Ishikawa (cell line): ENCODE data around the gene REC8.

Source experiments
- CEBPB ChIP-seq: IDR thresholded peaks from 2 replicates; pipeline ENCODE4 v1.6.1; 2012
- CREB1 ChIP-seq: IDR thresholded peaks from 2 replicates; pipeline ENCODE4 v1.6.1; 2012; ENCODE audit warnings: low read depth
- EGR1 ChIP-seq: IDR thresholded peaks from 2 replicates; pipeline ENCODE4 v1.6.1; 2012
- EP300 ChIP-seq: IDR thresholded peaks from 2 replicates; pipeline ENCODE4 v1.6.1; 2012; ENCODE audit warnings: borderline replicate concordance
- FOXM1 ChIP-seq: IDR thresholded peaks from 2 replicates; pipeline ENCODE4 v1.6.1; 2012; ENCODE audit warnings: low read depth, borderline replicate concordance
- MAX ChIP-seq: IDR thresholded peaks from 2 replicates; pipeline ENCODE4 v1.6.1; 2012
- NFIC ChIP-seq: IDR thresholded peaks from 2 replicates; pipeline ENCODE4 v1.6.1; 2012
- RAD21 ChIP-seq: IDR thresholded peaks from 2 replicates; pipeline ENCODE4 v1.6.1; 2012; ENCODE audit warnings: low read depth
- REST ChIP-seq: IDR thresholded peaks from 2 replicates; pipeline ENCODE4 v1.6.1; 2012; ENCODE audit warnings: low read depth, mild to moderate bottlenecking
- TAF1 ChIP-seq: IDR thresholded peaks from 2 replicates; pipeline ENCODE4 v1.6.1; 2012; ENCODE audit warnings: low read depth, mild to moderate bottlenecking
- TCF12 ChIP-seq: IDR thresholded peaks from 2 replicates; pipeline ENCODE4 v1.6.1; 2012; ENCODE audit warnings: low read depth
- TEAD4 ChIP-seq: IDR thresholded peaks from 2 replicates; pipeline ENCODE4 v1.6.1; 2012
- USF1 ChIP-seq: IDR thresholded peaks from 2 replicates; pipeline ENCODE4 v1.6.1; 2012
- YY1 ChIP-seq: IDR thresholded peaks from 2 replicates; pipeline ENCODE4 v1.6.1; 2012; ENCODE audit warnings: low read depth
- ZBTB7A ChIP-seq: IDR thresholded peaks from 2 replicates; pipeline ENCODE4 v1.6.1; 2012; ENCODE audit warnings: low read depth

REC8 gene

GRCh38 chr14:24182110-24182882 lies 10.4 kb downstream of the REC8 start:
- TF ChIP-seq TEAD4 (no peak), CREB1 (no peak), EGR1 (no peak), TAF1 (no peak), TCF12 (no peak), ZBTB7A (no peak), YY1 (no peak), MAX (no peak), EP300 (no peak), REST (no peak), NFIC (no peak), USF1 (no peak), CEBPB (no peak), RAD21 (no peak)

GRCh38 chr14:24183014-24183481 lies 11.2 kb downstream of the REC8 start:
- TF ChIP-seq YY1, result no peak
- TF ChIP-seq REST, result no peak
- TF ChIP-seq FOXM1, result no peak
- no peak for TF ChIP-seq CEBPB
- no peak for TF ChIP-seq EP300

- TF ChIP-seq USF1 (no peak), MAX (no peak), RAD21 (no peak), ZBTB7A (no peak), TAF1 (no peak), TEAD4 (no peak), CEBPB (no peak), EGR1 (no peak), FOXM1 (no peak), YY1 (no peak), EP300 (no peak), TCF12 (no peak), NFIC (no peak), REST (no peak), CREB1 (no peak)
Observed at GRCh38 chr14:24184104-24184970, 12.5 kb downstream of the REC8 start.

- no peak for TF ChIP-seq NFIC
- TF ChIP-seq CEBPB, result no peak
Observed at GRCh38 chr14:24185026-24185425, 13.1 kb downstream of the REC8 start.
